BJ (cell line): ENCODE data around the gene LCAT. TPM values are rescaled to one million over a fixed set of nuclear protein-coding genes. Genes with fewer than 3 reads are reported as not detected.

Experiments
- CTCF ChIA-PET: fragments of 350-600 bp; formaldehyde crosslinking; extraction: SDS; loops from one replicate; lab custom pipeline; 2021; ENCODE audit warnings: antibody characterized with exemption, inconsistent platforms; lab: Yijun Ruan, JAX
- POLR2A ChIA-PET: fragments of 300-600 bp; sonication (Branson Sonifier 250); formaldehyde crosslinking; extraction: SDS; loops from one replicate; lab custom pipeline; 2021; ENCODE audit warnings: antibody characterized with exemption; lab: Charles Lee
- DNase-seq: peaks from one replicate; pipeline ENCODE4 v3.0.0-alpha.2; 2011; ENCODE audit warnings: low read depth
- H3K27me3 ChIP-seq: 2 replicates; pipeline ENCODE4 v1.6.0; 2011; ENCODE audit warnings: low read length; ENCODE audit not compliant: control insufficient read depth, insufficient read depth
- H3K36me3 ChIP-seq: 2 replicates; pipeline ENCODE4 v1.5.1; 2011; ENCODE audit warnings: low read length; ENCODE audit not compliant: control insufficient read depth, insufficient read depth
- H3K4me3 ChIP-seq: 2 replicates; pipeline ENCODE4 v1.5.1; 2011; ENCODE audit warnings: low read depth, mild to moderate bottlenecking, control low read depth, low read length
- CTCF ChIP-seq: IDR thresholded peaks from 2 replicates; pipeline ENCODE4 v1.5.1; 2011; ENCODE audit warnings: low read depth, mild to moderate bottlenecking, control low read depth, inconsistent platforms, low read length, moderate library complexity; ENCODE audit not compliant: insufficient read depth
- polyA plus RNA-seq: library from polyadenylated mRNA; depleted of rRNA; stranded (reverse); fragments of >200 nt; gene quantifications from 2 replicates; pipeline ENCODE4 v1.2.3, GENCODE V29; 2011; rRNA removed

Gene LCAT
- polyA plus RNA-seq, 1 experiment: 13.6 TPM

GRCh38 chr16:67893743-67894399 lies 50.0 kb downstream of the LCAT start:
- CTCF ChIA-PET: interaction anchor here (0.7 to 2.2 kb wide), 6 partner anchors 10 to 394 kb away, joined by 3 to 7 read pairs (median 3); partner anchors contain the start of genes NRN1L and PSMB10

GRCh38 chr16:67892899-67893742 lies 50.8 kb downstream of the LCAT start, which contains the start of gene PSKH1:
Gene PSKH1, plus strand, starts transcription at chr16:67893254. Its CDS starts 15,496 bp downstream, at chr16:67908750.
- peak; percentile 60 for DNase-seq
- POLR2A ChIA-PET: interaction anchor here (0.6 kb wide), 2 partner anchors 20 to 45 kb away, joined by 4 to 5 read pairs; partner anchors contain the start of gene EDC4
- Histone ChIP-seq H3K4me3 (peak within 1 kb of the TSS; percentile 95), H3K36me3 (no peaks in the 10 kb centered on the region), H3K27me3 (no peaks in the 10 kb centered on the region)
- TF ChIP-seq CTCF: no peak
- CTCF ChIA-PET: interaction anchor here (0.7 to 2.2 kb wide), 7 partner anchors 9 to 77 kb away, joined by 3 to 13 read pairs (median 4); partner anchors contain the start of genes NRN1L and PSMB10

More at GRCh38 chr16:67893743-67894399, 50.0 kb downstream of the LCAT start:
- POLR2A ChIA-PET: no interaction called here
- TF ChIP-seq CTCF: no peak
- Histone ChIP-seq H3K36me3 (no peaks in the 10 kb centered on the region), H3K27me3 (no peaks in the 10 kb centered on the region), H3K4me3 (peak overlapping the region; percentile 95)
- DNase-seq: no peak

- no peaks in the 10 kb centered on the region for H3K27me3 ChIP-seq
- TF ChIP-seq CTCF: no peak
- POLR2A ChIA-PET: no interaction called here
- CTCF ChIA-PET: interaction anchor here (0.7 to 2.2 kb wide), 4 partner anchors 8 to 76 kb away, joined by 3 to 13 read pairs (median 6); partner anchors contain the start of gene NRN1L
- H3K36me3 ChIP-seq: no peaks in the 10 kb centered on the region
- peak overlapping the region; percentile 40 for H3K4me3 ChIP-seq
- no peak for DNase-seq
Measured at GRCh38 chr16:67892375-67892774, 51.5 kb downstream of the LCAT start.

Other genes with a start within 250 kb of the LCAT start
- 11.4 and 13.6 TPM in 2 replicates for gene GFOD2, start 224.8 kb downstream of the LCAT start, polyA plus RNA-seq
- 11.5 and 17.6 TPM in 2 replicates for gene RANBP10, start 137.6 kb downstream of the LCAT start, polyA plus RNA-seq
- 0.96 and 1.6 TPM in 2 replicates for gene TSNAXIP1, start 137.2 kb downstream of the LCAT start, polyA plus RNA-seq
- 20.1 and 25.8 TPM in 2 replicates for gene THAP11, start 101.8 kb downstream of the LCAT start, polyA plus RNA-seq
- 173 and 230 TPM in 2 replicates for gene NUTF2, start 97.2 kb downstream of the LCAT start, polyA plus RNA-seq
- gene CENPT, start 96.4 kb downstream of the LCAT start, polyA plus RNA-seq: 26.2 and 42.4 TPM in 2 replicates
- gene EDC4, start 71.1 kb downstream of the LCAT start, polyA plus RNA-seq: 19.9 and 27.4 TPM in 2 replicates
- gene NRN1L, start 59.2 kb downstream of the LCAT start, polyA plus RNA-seq: 0.22 and 0.27 TPM in 2 replicates
- gene PSKH1, start 50.9 kb downstream of the LCAT start, polyA plus RNA-seq: 26.0 and 45.5 TPM in 2 replicates
- 0.15 and 0.58 TPM in 2 replicates for gene CTRL, start 12.3 kb downstream of the LCAT start, polyA plus RNA-seq
- gene PSMB10, start 7.3 kb downstream of the LCAT start, polyA plus RNA-seq: 24.8 and 29.1 TPM in 2 replicates
- 64.4 and 115 TPM in 2 replicates for gene SLC12A4, start 24.5 kb upstream of the LCAT start, polyA plus RNA-seq
- not detected in 2 replicates for gene DPEP3, start 36.4 kb upstream of the LCAT start, polyA plus RNA-seq
- 0.10 and 0.25 TPM in 2 replicates for gene DPEP2, start 55.4 kb upstream of the LCAT start, polyA plus RNA-seq
- gene DPEP2NB, start 71.8 kb upstream of the LCAT start, polyA plus RNA-seq: not detected in 2 replicates
- gene DDX28, start 79.1 kb upstream of the LCAT start, polyA plus RNA-seq: 8.1 and 10.1 TPM in 2 replicates
- gene DUS2, start 79.2 kb upstream of the LCAT start, polyA plus RNA-seq: 12.9 and 18.3 TPM in 2 replicates
- gene NFATC3, start 141.2 kb upstream of the LCAT start, polyA plus RNA-seq: 10.5 and 14.9 TPM in 2 replicates